HG02588 (cell line): ENCODE results near the gene METTL6.
"Not testable (repeated sequence)": the region's sequence is repeated elsewhere in the genome, so short reads cannot be mapped to it uniquely, and the experiment has no call there.

Source experiments
- ATAC-seq: cut with Tn5 transposase; IDR thresholded peaks from one replicate; pipeline ENCODE4 v1.9.1; 2021; ENCODE audit warnings: mild to moderate bottlenecking, moderate library complexity; ENCODE audit not compliant: unreplicated experiment

METTL6 gene, protein sequence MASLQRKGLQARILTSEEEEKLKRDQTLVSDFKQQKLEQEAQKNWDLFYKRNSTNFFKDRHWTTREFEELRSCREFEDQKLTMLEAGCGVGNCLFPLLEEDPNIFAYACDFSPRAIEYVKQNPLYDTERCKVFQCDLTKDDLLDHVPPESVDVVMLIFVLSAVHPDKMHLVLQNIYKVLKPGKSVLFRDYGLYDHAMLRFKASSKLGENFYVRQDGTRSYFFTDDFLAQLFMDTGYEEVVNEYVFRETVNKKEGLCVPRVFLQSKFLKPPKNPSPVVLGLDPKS

DNA sequence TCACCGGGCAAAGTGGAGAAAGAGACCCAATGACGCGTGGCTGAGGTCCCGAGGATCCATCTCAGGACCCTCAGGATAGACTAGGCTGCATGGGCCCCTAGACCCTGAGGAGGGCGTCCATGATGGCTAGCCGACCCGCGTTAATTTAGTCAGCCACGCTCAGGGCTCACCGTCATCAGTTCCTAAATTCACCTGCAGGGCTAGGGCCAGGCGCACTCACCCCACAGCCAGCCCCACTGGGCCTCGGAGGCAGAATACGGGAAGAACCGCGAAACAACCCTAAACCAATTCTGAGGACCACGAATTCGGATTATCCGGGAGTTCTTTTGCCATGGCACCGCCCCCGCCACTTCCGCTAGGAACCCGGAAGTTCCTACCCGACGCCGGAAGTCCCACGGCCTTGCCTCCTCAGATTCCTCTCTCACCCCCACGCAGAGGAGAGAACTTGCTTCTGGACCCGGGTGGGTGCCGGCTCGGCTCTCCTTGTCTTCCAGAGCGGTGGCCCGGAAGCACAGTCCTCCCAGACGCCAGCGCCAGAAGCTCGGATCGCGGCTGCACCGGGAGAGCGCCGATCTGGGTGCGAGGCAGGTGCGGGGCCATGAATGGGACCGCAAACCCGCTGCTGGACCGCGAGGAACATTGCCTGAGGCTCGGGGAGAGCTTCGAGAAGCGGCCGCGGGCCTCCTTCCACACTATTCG lies at the start of gene METTL6, which contains the start of gene EAF1:
METTL6 (minus strand) TSS at position 363 of the 699 bp plus-strand sequence. CDS start 1,033 bp downstream, outside the sequence.
EAF1 (plus strand) TSS at position 417 of the 699 bp plus-strand sequence; CDS start at position 599, 182 bp downstream.
- peak; percentile 86 for ATAC-seq

DNA sequence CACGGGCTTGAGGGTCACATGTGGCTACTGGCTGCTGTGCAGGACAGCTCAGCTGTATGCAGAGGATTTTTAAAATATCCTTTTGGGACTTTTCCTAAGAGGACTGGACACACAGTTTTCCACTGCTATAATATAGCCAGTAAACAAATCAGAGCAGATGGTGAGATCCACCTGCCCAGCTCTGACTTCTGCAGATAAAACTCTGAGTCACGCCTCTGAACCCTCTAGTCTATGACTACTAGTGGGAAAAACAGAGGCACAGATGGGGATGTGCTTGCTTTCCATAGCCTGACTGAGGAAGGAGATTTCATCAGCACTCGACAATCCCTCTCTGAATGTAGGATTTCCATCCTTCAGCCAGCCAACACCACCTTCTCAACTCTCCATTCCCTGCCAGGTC lies 49.0 kb upstream of the METTL6 start:
- no peak for ATAC-seq

DNA sequence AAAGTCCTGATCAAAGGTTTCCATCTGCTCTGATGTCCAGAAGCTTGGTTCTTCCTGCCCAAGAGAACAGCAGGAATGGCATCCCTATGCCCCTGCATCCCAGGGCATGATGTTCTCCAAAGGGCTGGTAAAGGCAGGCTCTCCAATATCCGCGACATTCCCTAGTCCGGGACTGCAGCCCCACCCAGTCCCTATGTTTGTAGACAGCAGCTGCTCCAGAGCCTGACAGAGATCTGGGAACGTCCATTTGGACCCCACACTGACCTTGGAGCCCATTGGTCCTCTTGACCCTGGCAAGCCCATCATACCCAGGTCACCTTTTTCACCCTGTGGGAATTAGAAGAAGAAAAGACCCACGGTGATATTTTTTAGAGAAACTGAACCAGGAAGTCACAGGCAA lies 47.8 kb upstream of the METTL6 start:
- no peak for ATAC-seq

DNA sequence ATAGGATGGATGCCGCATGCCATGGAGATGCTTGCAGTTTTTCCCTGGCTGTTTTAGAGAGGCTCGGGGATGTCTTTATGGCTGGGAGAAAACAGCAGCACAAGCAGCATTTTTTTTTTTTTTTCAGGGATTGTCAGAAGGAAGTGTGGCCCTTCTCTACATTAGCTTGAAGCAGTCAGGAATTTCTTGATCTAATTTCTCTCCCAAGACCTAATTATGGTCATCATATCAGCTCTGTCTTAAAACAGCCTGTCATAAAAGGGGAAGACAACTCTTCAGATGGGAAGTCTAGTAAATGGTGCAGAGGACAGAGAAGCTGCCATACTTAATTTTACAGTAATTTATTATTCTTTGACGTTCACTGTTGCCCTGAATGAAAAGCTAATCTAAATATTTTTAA lies 44.5 kb upstream of the METTL6 start:
- ATAC-seq = no peak

DNA sequence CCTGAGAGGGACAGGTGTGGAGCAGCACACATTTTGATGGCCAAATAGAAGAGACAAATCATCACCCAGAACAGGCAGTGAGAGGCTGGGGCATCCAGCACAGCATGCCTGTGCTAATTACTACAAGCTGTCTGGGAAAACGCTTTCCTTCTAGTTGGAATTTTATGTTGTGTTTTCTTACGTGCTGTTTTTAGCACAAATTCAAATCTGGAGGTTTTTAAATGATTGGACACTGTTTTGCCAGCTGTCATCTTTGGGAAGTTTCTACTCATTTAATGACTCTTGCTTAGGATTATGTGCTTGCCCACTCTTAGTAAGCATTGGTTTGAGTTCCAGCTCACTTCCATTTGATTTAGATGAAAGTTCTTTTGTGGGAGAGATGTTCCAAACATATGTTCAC lies 43.5 kb upstream of the METTL6 start:
- no peak for ATAC-seq

DNA sequence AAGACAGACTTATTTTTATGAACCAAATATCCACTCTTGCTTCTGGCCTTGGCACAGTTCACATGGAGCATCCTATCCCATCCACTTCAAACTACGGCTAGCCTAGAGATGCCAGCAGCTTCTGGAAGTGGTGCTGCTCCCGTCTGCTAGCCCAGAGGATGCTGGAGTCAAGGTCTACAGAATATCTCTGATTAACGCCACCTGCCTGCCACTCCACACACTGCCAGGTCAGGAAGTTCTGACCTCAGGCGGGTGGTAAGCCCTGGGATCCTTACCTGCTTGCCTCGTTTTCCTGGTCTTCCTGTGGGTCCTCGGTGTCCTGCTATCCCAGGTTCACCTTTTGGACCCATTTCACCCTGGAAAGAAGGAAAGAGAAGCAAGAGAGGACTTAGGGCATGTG lies 42.9 kb upstream of the METTL6 start:
- no peak for ATAC-seq

DNA sequence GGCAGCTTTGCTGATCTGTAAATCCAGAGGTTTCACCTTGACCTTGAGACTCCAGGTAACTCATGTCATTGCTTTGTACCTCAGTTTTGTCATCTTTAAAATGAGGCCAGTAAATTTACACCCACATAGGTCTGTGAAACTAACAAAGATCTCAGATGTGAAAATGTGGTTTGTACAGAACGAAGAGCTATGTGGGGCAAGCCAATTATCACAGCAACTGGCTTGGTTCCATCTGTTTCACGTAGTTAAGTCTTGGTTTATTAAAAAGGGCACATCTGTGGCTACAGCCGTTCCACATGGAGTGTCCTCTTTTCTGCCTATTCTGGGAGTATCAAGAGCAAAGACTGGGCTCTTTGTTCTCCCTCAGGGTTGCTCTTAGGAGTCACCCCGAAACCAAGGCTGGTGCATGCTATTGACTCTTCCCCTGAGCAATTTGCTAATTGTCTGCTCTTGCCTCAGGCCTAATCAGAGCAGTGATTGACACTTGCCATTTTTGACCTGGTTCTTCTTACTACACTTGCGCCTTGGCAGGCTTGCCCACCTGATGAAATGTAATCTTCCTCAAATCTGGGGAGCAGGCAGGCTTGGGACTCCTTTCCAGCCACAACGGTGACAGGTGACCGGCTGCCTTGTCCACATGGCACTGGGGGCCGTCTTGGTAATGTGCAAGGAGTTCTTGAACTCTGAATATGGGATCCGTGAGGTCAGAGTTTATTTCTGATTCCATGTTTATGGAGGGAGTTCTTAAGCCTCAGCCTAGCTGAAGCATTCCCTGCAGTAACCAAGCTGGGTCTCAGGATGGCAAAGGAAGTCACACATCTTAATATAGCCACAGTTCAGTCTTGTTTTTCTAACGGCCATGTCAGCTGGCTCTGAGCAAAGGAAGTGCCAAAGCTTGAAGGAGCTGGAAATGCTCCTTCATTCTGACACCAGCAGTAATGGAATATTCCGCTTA lies 40.2 kb upstream of the METTL6 start:
- ATAC-seq = no peak

DNA sequence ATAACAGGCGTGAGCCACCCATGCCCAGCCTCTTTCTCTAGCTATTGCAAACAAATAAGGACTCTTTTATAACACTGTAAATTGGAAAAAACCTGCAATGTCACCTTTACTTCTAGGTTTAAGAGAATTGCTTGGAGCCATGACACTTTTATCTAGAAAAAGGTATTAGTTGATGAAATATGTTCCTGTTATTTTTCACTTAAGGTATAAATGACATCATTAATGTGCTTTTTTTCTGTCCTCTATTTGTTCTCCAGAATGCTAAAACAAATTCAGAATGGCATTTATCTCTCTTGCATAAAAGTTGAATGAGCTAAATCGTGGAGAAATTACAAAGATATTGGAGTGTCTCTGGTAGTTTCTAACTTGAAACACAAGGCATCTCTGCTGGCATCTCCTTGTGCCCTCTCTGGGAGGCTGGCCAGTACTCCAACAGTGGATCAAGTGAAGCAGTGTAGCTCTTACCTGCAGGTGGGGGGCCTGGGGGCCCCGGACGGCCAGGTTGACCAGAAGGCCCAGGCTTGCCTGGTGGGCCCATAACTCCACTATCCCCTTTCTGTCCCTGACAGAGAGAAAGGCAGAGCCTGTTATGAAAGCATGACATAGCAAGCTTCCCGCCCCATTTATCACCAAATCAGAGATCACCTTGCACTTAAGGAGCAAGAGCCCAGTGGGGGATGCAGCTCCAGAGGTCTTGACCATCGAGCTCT lies 38.7 kb upstream of the METTL6 start:
- ATAC-seq = no peak

DNA sequence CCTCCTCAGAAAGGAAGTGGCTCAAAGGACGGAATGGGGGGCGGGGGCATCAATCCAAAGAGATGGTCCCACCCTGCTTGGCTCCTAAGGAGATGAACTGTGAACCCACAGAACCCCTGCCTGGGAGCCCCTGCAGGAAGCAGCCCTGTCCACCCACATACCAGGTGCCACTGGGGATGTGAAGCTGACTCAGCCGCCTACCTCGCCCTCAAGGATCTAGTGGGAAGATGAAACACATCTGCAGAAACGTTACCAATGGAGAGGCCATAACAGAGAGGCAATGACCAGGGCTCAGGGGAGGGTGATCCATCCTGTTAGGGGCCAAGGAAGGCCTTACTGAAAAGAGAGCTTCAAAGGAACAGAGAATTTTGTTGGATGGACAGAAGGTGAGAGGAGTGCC lies 35.1 kb upstream of the METTL6 start:
- ATAC-seq = no peak

DNA sequence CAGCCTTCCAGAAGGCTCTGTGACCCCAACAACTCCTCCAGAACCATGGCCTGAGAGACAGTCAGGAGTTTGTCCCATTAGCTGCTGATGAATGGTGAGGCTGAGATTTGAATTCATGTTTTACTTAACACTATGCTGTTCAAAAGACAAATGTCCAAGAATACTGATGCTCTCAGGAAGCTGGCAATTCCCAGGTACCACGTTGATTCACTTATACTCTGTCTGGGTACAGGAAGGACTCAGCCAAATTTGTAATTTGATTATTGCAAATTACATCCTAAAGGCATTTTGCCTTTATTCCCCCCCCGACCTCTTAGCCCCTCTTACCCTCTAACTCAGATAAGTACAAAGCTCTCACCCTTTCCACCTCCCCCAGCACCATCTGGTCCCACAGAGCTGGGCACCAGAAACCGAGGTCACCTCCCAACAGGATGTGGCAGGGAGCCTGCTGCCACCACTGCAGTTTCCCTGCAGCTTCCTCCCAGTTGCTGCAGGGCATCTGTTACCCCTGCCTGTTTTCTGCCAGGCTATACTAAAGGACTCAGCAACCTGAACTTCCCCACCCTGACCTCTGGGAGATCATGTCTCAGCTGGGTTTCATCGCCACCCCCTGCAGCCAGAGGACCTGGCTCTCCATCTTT lies 33.7 kb upstream of the METTL6 start:
- ATAC-seq = no peak

DNA sequence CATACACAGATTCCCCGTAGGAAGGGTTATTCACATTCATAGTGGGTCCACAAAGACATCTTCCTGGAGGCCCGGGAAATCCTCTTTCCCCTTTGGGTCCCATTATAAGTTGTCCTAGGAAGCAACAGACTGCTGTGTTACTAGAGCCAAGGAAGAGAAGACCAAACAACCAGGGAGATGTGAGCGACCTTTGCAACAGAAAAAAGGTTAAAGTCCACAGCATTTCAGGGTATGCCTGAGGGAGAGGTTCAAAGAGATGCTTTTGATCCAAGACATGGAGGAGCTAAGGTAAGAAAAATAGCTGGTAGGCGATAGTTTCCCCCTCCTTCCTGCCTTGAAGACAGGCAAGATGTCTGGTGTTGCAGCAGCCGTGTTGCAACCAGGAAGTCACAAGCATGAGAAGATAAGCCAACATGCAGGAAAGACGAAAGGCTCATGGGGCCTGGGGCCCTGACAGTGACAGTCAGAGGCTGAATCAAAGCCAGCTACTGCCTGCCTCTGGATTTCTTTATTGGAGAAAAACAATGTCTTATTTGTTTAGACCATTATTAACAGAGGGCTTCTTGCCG lies 31.0 kb upstream of the METTL6 start:
- no peak for ATAC-seq

DNA sequence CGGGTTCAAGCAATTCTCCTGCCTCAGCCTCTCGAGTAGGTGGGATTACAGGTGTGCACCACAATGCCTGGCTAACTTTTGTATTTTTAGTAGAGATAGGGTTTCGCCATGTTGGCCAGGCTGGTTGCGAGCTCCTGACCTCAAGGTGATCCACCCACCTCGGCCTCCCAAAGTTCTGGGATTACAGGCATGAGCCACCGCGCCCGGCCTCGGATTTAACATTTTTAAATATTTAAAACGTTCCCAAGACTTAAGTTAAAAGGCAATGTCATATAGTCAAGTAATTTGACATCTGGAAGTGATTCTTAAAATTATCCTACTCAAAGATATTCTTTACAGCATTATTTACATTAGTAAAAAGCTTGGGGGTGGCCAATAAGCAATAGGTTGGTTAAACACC lies 29.6 kb upstream of the METTL6 start:
- not testable (repeated sequence) for ATAC-seq

DNA sequence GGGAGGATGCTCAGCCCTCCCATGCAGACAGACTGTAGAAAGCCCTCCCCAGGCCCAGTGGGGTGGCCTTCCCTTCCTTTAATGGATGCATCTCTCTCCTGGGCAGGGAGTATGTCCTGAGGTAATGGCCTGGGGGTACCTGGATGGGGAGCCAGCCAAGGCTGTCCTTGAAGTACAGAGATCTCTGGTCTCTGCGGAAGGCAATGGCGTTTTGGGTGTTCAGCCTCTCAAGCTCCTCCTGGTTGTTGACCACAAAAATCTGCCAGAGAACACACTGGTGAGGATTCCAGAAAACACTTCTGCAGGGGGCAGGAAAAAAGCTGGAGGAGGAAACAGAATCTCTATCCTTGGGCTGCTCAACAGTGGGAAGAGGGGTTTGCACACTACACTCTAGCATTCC lies 29.0 kb upstream of the METTL6 start:
- no peak for ATAC-seq

DNA sequence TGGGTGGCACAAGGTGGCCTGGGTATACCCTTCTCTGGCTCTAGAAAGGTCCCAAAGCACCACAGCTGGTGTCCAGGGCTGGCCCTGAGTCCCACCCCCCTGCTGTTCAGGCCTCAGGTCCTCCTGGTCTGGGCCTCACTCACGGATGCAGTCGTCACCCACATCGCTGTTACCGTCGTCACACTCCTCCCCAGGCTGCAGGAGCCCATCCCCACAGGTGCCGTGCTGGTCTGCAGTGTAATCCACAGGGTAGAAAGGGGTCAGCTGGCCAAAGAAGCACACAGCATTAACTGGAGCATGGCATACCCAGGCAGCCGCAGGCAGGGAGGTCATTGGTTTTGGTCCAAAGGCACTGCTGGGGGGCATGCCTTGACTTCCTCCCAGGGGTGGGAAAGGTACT lies 28.4 kb upstream of the METTL6 start:
- ATAC-seq = no peak

DNA sequence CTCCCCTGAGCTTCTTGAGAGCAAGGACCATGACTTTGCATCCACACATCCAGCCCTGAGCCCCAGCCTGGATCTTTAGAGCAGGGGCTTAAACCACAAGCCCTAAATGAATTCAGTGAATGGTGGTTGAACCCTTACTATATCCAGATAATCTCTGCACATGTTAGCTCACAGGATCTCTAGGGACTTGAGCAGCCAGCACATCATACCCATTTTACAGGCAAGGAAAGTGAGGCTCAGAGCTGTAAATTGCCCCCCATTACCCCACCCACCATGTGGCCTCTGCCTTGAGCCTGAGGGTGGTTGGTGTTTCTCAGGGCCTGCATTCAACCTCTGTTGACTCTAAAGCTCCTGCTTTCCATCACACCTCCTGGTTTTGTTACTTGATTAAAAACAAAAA lies 27.6 kb upstream of the METTL6 start:
- no peak for ATAC-seq

DNA sequence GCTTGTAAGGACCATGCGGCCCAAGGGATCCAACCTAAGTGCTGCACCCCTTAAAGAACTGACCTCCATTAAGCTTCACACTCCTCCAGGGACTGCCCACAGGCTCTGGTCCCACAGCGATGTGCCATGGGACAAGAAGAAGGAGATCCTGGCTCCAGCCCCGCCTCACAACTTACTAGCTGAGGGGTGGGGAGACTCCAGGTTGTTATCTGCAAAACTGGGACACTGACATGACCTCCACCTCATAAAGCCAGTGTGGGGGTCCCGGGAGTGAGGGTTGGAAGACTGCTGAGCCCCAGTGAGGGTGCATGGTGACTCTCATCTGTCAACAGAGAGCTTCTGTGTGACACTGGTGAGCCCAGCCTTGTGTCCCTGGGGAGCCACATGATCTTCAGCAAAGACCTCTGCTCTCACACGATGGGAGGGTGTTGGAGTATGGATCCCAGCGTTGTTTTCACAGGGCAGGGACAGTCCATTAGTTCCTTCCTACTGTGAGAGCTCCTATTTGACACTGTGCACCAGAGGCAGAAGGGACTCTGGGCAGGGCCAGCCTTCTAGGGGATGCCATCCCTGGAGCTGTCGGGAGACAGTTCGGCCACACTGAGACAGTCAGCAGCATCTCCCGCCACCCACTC lies 26.8 kb upstream of the METTL6 start:
- ATAC-seq = no peak

DNA sequence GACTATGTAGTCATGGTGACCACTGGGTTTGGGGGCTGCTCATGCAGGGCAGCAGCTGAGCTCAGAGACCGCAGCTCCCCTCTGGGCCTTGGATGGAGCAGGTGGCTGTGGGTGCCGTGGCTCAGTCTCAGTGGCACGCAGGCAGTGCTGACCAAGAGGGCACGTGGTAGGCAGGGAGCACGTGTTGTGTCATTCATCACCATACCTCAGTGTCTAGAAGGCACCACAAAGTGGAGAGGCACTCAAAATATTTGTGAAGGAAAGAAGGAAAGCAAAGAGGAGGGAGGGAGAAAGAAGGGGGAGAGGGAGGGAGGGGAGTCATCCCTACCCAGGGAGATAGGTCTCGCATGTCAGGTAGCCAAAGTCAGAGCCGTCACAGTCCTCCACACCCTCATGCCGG lies 26.2 kb upstream of the METTL6 start:
- ATAC-seq = no peak

DNA sequence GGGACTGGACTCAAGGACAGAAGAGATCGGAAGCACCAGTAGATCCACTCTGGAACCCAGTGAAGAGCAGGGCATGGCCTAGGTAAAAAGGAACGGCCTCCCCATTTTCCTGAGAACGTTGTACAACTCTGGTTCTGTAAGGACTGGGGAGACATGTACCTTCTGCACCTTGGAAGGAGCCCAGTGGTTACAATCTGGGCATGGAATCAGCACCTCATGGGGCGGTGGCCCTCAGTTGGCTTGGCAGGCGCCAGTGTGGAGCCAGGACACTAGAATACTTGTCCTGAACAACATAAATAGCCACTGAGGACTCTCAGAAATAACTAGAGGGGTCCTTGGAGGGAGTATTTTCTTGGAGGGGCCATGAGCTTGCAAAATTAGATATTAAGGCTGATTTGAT lies 25.6 kb upstream of the METTL6 start:
- no peak for ATAC-seq

DNA sequence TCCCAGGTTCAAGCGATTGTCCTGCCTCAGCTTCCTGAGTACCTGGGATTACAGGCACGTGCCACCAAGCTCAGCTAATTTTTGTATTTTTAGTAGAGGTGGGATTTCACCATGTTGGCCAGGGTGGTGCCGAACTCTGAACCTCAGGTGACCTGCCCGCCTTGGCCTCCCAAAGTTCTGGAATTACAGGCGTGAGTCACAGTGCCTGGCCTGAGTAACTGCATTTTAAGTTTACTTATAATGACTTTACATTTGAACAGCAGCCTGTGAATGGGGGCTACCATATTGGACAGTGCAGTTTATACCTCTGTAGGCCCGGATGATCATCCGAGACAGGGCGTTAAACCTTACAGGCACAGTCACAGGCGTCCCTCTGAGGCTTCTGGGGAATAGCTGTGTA lies 24.8 kb upstream of the METTL6 start:
- ATAC-seq = no peak
